NOMO-1 treated with dmso at 0.1 percent for 144 hours (cell line): ENCODE measurements around the gene RAB25.
A peak's percentile ranks its signal among the peaks of the same experiment; 100 is the strongest.

Source experiments
- DNase-seq: peaks from one replicate; lab custom pipeline; 2025; ENCODE audit not compliant: unreplicated experiment; lab: John Stamatoyannopoulos, UW

Gene RAB25

GRCh38 chr1:156100205-156100995 lies 39.4 kb downstream of the RAB25 start:
- DNase-seq = no peak

- no peak for DNase-seq
Observed at GRCh38 chr1:156101880-156102279, 40.9 kb downstream of the RAB25 start.

GRCh38 chr1:156102633-156103511 lies 41.9 kb downstream of the RAB25 start:
- DNase-seq = no peak

- no peak for DNase-seq
Observed at GRCh38 chr1:156103521-156103947, 42.6 kb downstream of the RAB25 start.

GRCh38 chr1:156104065-156104810 lies 43.3 kb downstream of the RAB25 start:
- no peak for DNase-seq

GRCh38 chr1:156104861-156105832 lies 44.2 kb downstream of the RAB25 start:
- DNase-seq = no peak

- DNase-seq = no peak
Observed at GRCh38 chr1:156106624-156107488, 45.9 kb downstream of the RAB25 start.

GRCh38 chr1:156108057-156108456 lies 47.1 kb downstream of the RAB25 start:
- DNase-seq = no peak

- no peak for DNase-seq
Observed at GRCh38 chr1:156108664-156109241, 47.8 kb downstream of the RAB25 start.

- no peak for DNase-seq
Observed at GRCh38 chr1:156110252-156110651, 49.3 kb downstream of the RAB25 start.

- no peak for DNase-seq
Observed at GRCh38 chr1:156111355-156111962, 50.5 kb downstream of the RAB25 start.

GRCh38 chr1:156112276-156113137 lies 51.5 kb downstream of the RAB25 start:
- no peak for DNase-seq

- no peak for DNase-seq
Observed at GRCh38 chr1:156113282-156113950, 52.5 kb downstream of the RAB25 start.

GRCh38 chr1:156114101-156114918 lies 53.4 kb downstream of the RAB25 start, which contains the start of gene LMNA:
TSS of gene LMNA (plus strand) at chr1:156114711. CDS start at chr1:156114919, 208 bp downstream.
- DNase-seq = peak; percentile 92

- no peak for DNase-seq
Observed at GRCh38 chr1:156114919-156115513, 54.1 kb downstream of the RAB25 start.
